Measurements from ENCODE around the gene CCDC142.
A peak's percentile ranks its signal among the peaks of the same experiment; 100 is the strongest.

The CCDC142 gene

GRCh38 chr2:74482801-74483674 is at the start of gene CCDC142, which contains the start of gene TTC31:
Gene CCDC142, minus strand, starts transcription at chr2:74482998. Its CDS starts 161 bp downstream, at chr2:74482837.
Gene TTC31, plus strand, starts transcription at chr2:74483081. Its CDS starts 15 bp downstream, at chr2:74483096.
- DNase-seq = peak; percentile 97

- DNase-seq = peak; percentile 53
Measured at GRCh38 chr2:74532222-74532621, 49.4 kb upstream of the CCDC142 start.

GRCh38 chr2:74531666-74532065 is 48.9 kb upstream of the CCDC142 start:
- DNase-seq = no peak

GRCh38 chr2:74530239-74531187 is 47.7 kb upstream of the CCDC142 start:
- DNase-seq = peak; percentile 51

GRCh38 chr2:74529357-74530238 is 46.8 kb upstream of the CCDC142 start, which contains the start of the genes AUP1 and HTRA2:
Gene AUP1, minus strand, starts transcription at chr2:74529706. Its CDS starts 77 bp downstream, at chr2:74529629.
Gene HTRA2, plus strand, starts transcription at chr2:74529933. Its CDS starts 74 bp downstream, at chr2:74530007.
- peak; percentile 93 for DNase-seq

- DNase-seq = no peak
Measured at GRCh38 chr2:74528600-74529356, 46.0 kb upstream of the CCDC142 start.

- no peak for DNase-seq
Measured at GRCh38 chr2:74527741-74528140, 44.9 kb upstream of the CCDC142 start.

- no peak for DNase-seq
Measured at GRCh38 chr2:74526649-74527230, 43.9 kb upstream of the CCDC142 start.

GRCh38 chr2:74525717-74526648 is 43.2 kb upstream of the CCDC142 start, which contains the start of gene DQX1:
Gene DQX1, minus strand, starts transcription at chr2:74526231. Its CDS starts 502 bp downstream, at chr2:74525729.
- no peak for DNase-seq

- no peak for DNase-seq
Measured at GRCh38 chr2:74524955-74525716, 42.3 kb upstream of the CCDC142 start.

GRCh38 chr2:74524005-74524404 is 41.2 kb upstream of the CCDC142 start:
- DNase-seq = no peak

- no peak for DNase-seq
Measured at GRCh38 chr2:74522516-74522915, 39.7 kb upstream of the CCDC142 start.

GRCh38 chr2:74516650-74517049 is 33.9 kb upstream of the CCDC142 start:
- no peak for DNase-seq

GRCh38 chr2:74515981-74516633 is 33.3 kb upstream of the CCDC142 start:
- DNase-seq = peak; percentile 70

GRCh38 chr2:74515271-74515980 is 32.6 kb upstream of the CCDC142 start:
- no peak for DNase-seq

- DNase-seq = no peak
Measured at GRCh38 chr2:74514368-74515270, 31.8 kb upstream of the CCDC142 start, which contains the start of gene TLX2. Gene TLX2, plus strand, starts transcription at chr2:74514450. Its CDS starts 357 bp downstream, at chr2:74514807.

Data from CD4-positive, alpha-beta T cell treated with Interleukin-4 for 4 hours (primary cell).